HCT116 (cell line): ENCODE measurements around the gene CCDC192. TPM values are rescaled to one million over a fixed set of nuclear protein-coding genes. Genes with fewer than 3 reads are reported as not detected.

ENCODE experiments used
- ATAC-seq: fragments of 200-7000 bp; cut with Tn5 transposase; 2 replicates; pipeline ENCODE4 v1.9.1; 2020; ENCODE audit warnings: mild to moderate bottlenecking, moderate library complexity
- BruUV-seq: library from RNA; stranded (reverse); fragments of 400-500 nt; replicated peaks from 2 replicates; lab custom pipeline; 2021; lab: Mats Ljungman, UMichigan
- CTCF ChIA-PET: fragments of 300-600 bp; sonication (Branson Sonifier 250); formaldehyde crosslinking; loops from one replicate; lab custom pipeline; 2021; ENCODE audit warnings: antibody characterized with exemption; lab: Charles Lee
- POLR2A ChIA-PET: fragments of 300-600, 350-600 bp; sonication (Branson Sonifier 250); formaldehyde crosslinking; loops from one replicate; lab custom pipeline; 2021; ENCODE audit warnings: antibody characterized with exemption; lab: Charles Lee
- RAD21 ChIA-PET, 2 experiments: fragments of 300-600 bp; sonication (Branson Sonifier 250); formaldehyde crosslinking; loops; one replicate each; lab custom pipeline; 2023; ENCODE audit warnings: low total read pairs in 2 of 2; ENCODE audit not compliant: uncharacterized antibody in 2 of 2, unreplicated experiment in 2 of 2, low non-redundant PET in 1 of 2; lab: Charles Lee
- DNase-seq: peaks from one replicate; pipeline ENCODE4 v3.0.0-alpha.2; 2010; ENCODE audit warnings: low read depth, low spot score
- H2AFZ ChIP-seq: fragments of 200-600 bp; shearing (Covaris generic), sonication (generic); 2 replicates; pipeline ENCODE4 v1.6.1; 2017; ENCODE audit warnings: low read depth, mixed run types, mixed read lengths, antibody characterized with exemption, low read length; ENCODE audit not compliant: poor library complexity, severe bottlenecking
- H3K27ac ChIP-seq: 2 replicates; pipeline ENCODE4 v1.5.1; 2012; ENCODE audit warnings: low read depth, low read length
- H3K27me3 ChIP-seq: fragments of 200-600 bp; sonication (generic); 2 replicates; pipeline ENCODE4 v1.6.1; 2016; ENCODE audit warnings: mixed run types, low read length, mixed read lengths; ENCODE audit not compliant: insufficient read depth
- H3K36me3 ChIP-seq, 2 experiments: fragments of 200-500 bp in 1 of 2; fragments of 200-600 bp in 1 of 2; sonication (Bioruptor generic) in 1 of 2; sonication (generic) in 1 of 2; 2 replicates each; pipeline versions ENCODE4 v1.5.1 to v1.6.1; 2014 to 2016; ENCODE audit warnings: low read length in 2 of 2, inconsistent platforms in 1 of 2, mixed read lengths in 1 of 2, mixed run types in 1 of 2; ENCODE audit not compliant: insufficient read depth in 2 of 2, control insufficient read depth in 1 of 2
- H3K4me1 ChIP-seq, 2 experiments: fragments of 200-600 bp in 1 of 2; sonication (generic) in 1 of 2; 2 replicates each; pipeline versions ENCODE4 v1.5.1 to v1.6.1; 2012 to 2017; ENCODE audit warnings: low read length in 2 of 2, inconsistent platforms in 1 of 2, mild to moderate bottlenecking in 1 of 2, mixed read lengths in 1 of 2, mixed run types in 1 of 2, moderate library complexity in 1 of 2; ENCODE audit not compliant: insufficient read depth in 2 of 2, control insufficient read depth in 1 of 2
- H3K4me2 ChIP-seq: fragments of 200-600 bp; sonication (generic); 2 replicates; pipeline ENCODE4 v1.6.1; 2017; ENCODE audit warnings: mixed run types, low read length, mixed read lengths
- H3K4me3 ChIP-seq, 2 experiments: fragments of 200-600 bp in 1 of 2; sonication (generic) in 1 of 2; replicated peaks in 1 of 2; 2 replicates each; pipeline ENCODE4 v1.5.1; 2011 to 2016; ENCODE audit warnings: low read length in 2 of 2, control low read depth in 1 of 2, low read depth in 1 of 2, mild to moderate bottlenecking in 1 of 2, mixed read lengths in 1 of 2, mixed run types in 1 of 2
- H3K79me2 ChIP-seq: fragments of 200-600 bp; sonication (generic); 2 replicates; pipeline ENCODE4 v1.6.1; 2017; ENCODE audit warnings: mild to moderate bottlenecking, mixed run types, low read length, moderate library complexity, mixed read lengths; ENCODE audit not compliant: insufficient read depth
- H3K9ac ChIP-seq: fragments of 200-600 bp; sonication (generic); 2 replicates; pipeline ENCODE4 v1.6.1; 2016; ENCODE audit warnings: low read length, mixed read lengths
- H3K9me2 ChIP-seq: fragments of 200-600 bp; sonication (generic), shearing (Covaris generic); 2 replicates; pipeline ENCODE4 v1.6.1; 2017; ENCODE audit warnings: mixed run types, mild to moderate bottlenecking, moderate library complexity; ENCODE audit not compliant: insufficient read depth
- H3K9me3 ChIP-seq, 2 experiments: fragments of 200-500 bp in 1 of 2; fragments of 200-600 bp in 1 of 2; sonication (Bioruptor generic) in 1 of 2; sonication (generic) in 1 of 2; 2 replicates each; pipeline ENCODE4 v1.6.1; 2014 to 2017; ENCODE audit warnings: low read length in 2 of 2, mixed read lengths in 2 of 2, inconsistent platforms in 1 of 2, low read depth in 1 of 2, mild to moderate bottlenecking in 1 of 2, mixed run types in 1 of 2, moderate library complexity in 1 of 2; ENCODE audit not compliant: control insufficient read depth in 1 of 2, insufficient read depth in 1 of 2
- H4K20me1 ChIP-seq: fragments of 200-600 bp; sonication (generic), shearing (Covaris generic); 2 replicates; pipeline ENCODE4 v1.6.1; 2017; ENCODE audit warnings: mixed run types, mild to moderate bottlenecking, moderate library complexity; ENCODE audit not compliant: insufficient read depth
- ATF3 ChIP-seq: IDR thresholded peaks from 2 replicates; pipeline ENCODE4 v1.6.1; 2012
- CBX3 ChIP-seq: IDR thresholded peaks from 2 replicates; pipeline ENCODE4 v1.6.1; 2012; ENCODE audit warnings: low read depth
- CEBPB ChIP-seq: IDR thresholded peaks from 2 replicates; pipeline ENCODE4 v1.6.1; 2012; ENCODE audit warnings: low read depth
- CTCF ChIP-seq, 3 experiments: fragments of 200-600 bp in 1 of 3; sonication (generic) in 1 of 3; IDR thresholded peaks in 2 of 3; conservative IDR thresholded peaks in 1 of 3; 2 replicates each; pipeline ENCODE4 v1.5.1; 2012 to 2017; ENCODE audit warnings: low read depth in 2 of 3, low read length in 2 of 3, antibody characterized with exemption in 1 of 3, borderline replicate concordance in 1 of 3, control low read depth in 1 of 3, mild to moderate bottlenecking in 1 of 3, mixed read lengths in 1 of 3, mixed run types in 1 of 3, moderate library complexity in 1 of 3; ENCODE audit not compliant: insufficient read depth in 1 of 3
- EGR1 ChIP-seq: IDR thresholded peaks from 2 replicates; pipeline ENCODE4 v1.6.1; 2012; ENCODE audit warnings: low read depth
- ELF1 ChIP-seq: IDR thresholded peaks from 2 replicates; pipeline ENCODE4 v1.6.1; 2012; ENCODE audit warnings: low read depth, borderline replicate concordance
- EZH2 ChIP-seq: fragments of 200-600 bp; sonication (generic); IDR thresholded peaks from 2 replicates; pipeline ENCODE4 v1.6.1; 2017; ENCODE audit warnings: antibody characterized with exemption, mixed run types
- EZH2phosphoT487 ChIP-seq: fragments of 200-600 bp; IDR thresholded peaks from 2 replicates; pipeline ENCODE4 v1.6.1; 2018; ENCODE audit warnings: antibody characterized with exemption, borderline replicate concordance
- FOSL1 ChIP-seq: IDR thresholded peaks from 2 replicates; pipeline ENCODE4 v1.6.1; 2012; ENCODE audit warnings: low read depth
- JUND ChIP-seq: IDR thresholded peaks from 2 replicates; pipeline ENCODE4 v1.6.1; 2012
- MAX ChIP-seq: IDR thresholded peaks from 2 replicates; pipeline ENCODE4 v1.6.1; 2012
- POLR2AphosphoS5 ChIP-seq: IDR thresholded peaks from 2 replicates; pipeline ENCODE4 v1.6.1; 2011; ENCODE audit warnings: mild to moderate bottlenecking, low read depth, low read length, moderate library complexity
- RAD21 ChIP-seq: IDR thresholded peaks from 2 replicates; pipeline ENCODE4 v1.6.1; 2012; ENCODE audit warnings: low read depth, mild to moderate bottlenecking
- SIN3A ChIP-seq: IDR thresholded peaks from 2 replicates; pipeline ENCODE4 v1.6.1; 2012; ENCODE audit warnings: low read depth
- TCF7L2 ChIP-seq: IDR thresholded peaks from 2 replicates; pipeline ENCODE4 v1.7.0; 2011; ENCODE audit warnings: borderline replicate concordance, inconsistent platforms; ENCODE audit not compliant: insufficient read depth, insufficient read length; ENCODE audit errors: extremely low read depth
- YY1 ChIP-seq: IDR thresholded peaks from 2 replicates; pipeline ENCODE4 v1.6.1; 2011; ENCODE audit warnings: low read length, low read depth, moderate library complexity, mild to moderate bottlenecking; ENCODE audit not compliant: insufficient replicate concordance; ENCODE audit errors: extremely low read depth
- ZNF274 ChIP-seq: fragments of 200-500 bp; sonication (Bioruptor generic); IDR thresholded peaks from 2 replicates; pipeline ENCODE4 v1.6.1; 2014; ENCODE audit warnings: mild to moderate bottlenecking, low read depth, low read length, inconsistent platforms
- intact Hi-C: fragments of 100-400 bp; cut with micrococcal nuclease; formaldehyde crosslinking; loops from 2 replicates; pipeline ENCODE4 v1.10.0; 2022
- total RNA-seq: library from RNA; stranded (reverse); gene quantifications from one replicate; pipeline ENCODE4 v1.2.1, GENCODE V29; 2021; ENCODE audit not compliant: unreplicated experiment

CCDC192 gene
- total RNA-seq, 1 experiment from 2014 or later, result not detected

GRCh38 chr5:127943061-127943371, 239.8 kb downstream of the CCDC192 start (continued):
- TF ChIP-seq EZH2phosphoT487 (no peak), ATF3 (no peak), TCF7L2 (no peak), CEBPB (no peak)

GRCh38 chr5:127944125-127944524, 240.9 kb downstream of the CCDC192 start:
- Histone ChIP-seq H3K9me2 (no peaks in the 10 kb centered on the region), H3K79me2 (no peaks in the 10 kb centered on the region), H2AFZ (no peak overlapping the region), H3K36me3 (no peaks in the 10 kb centered on the region), H3K27ac (no peak overlapping the region), H3K4me2 (peak overlapping the region; percentile 35), H3K9me3 (no peaks in the 10 kb centered on the region), H3K27me3 (no peaks in the 10 kb centered on the region), H3K4me3 (no peak overlapping the region), H3K9ac (no peak overlapping the region), H4K20me1 (no peaks in the 10 kb centered on the region), H3K4me1 (peaks cover 11 to 28% of the 10 kb centered on the region in 2 experiments)
- RAD21 ChIA-PET, result no interaction called here
- intact Hi-C loops, result no loop called here
- CTCF ChIA-PET, result no interaction called here
- POLR2A ChIA-PET, result no interaction called here
- DNase-seq (no peak), ATAC-seq (peak; percentile 79)
- TF ChIP-seq CEBPB, result no peak
- no peak for TF ChIP-seq JUND
- peak; percentile 39; the same call in 1 of the 2 replicates for TF ChIP-seq FOSL1
- no peak for TF ChIP-seq YY1
- peak; percentile 34; the same call in 1 of the 2 replicates for TF ChIP-seq CBX3
- TF ChIP-seq POLR2AphosphoS5, result no peak
- no peak for TF ChIP-seq SIN3A
- no TSS peak for BruUV-seq

GRCh38 chr5:127947941-127948340, 244.8 kb downstream of the CCDC192 start:
- Histone ChIP-seq H3K9me3 (no peaks in the 10 kb centered on the region), H3K79me2 (no peaks in the 10 kb centered on the region), H3K4me3 (no peak overlapping the region), H3K4me2 (no peak overlapping the region), H3K27me3 (no peaks in the 10 kb centered on the region), H2AFZ (no peak overlapping the region), H3K4me1 (peaks cover 11 to 14% of the 10 kb centered on the region in 2 experiments), H3K9ac (no peak overlapping the region), H4K20me1 (no peaks in the 10 kb centered on the region), H3K27ac (no peak overlapping the region), H3K36me3 (no peaks in the 10 kb centered on the region), H3K9me2 (no peaks in the 10 kb centered on the region)
- ChIA-PET POLR2A (interaction anchor here (1.1 kb wide), 1 partner anchor 12 kb away, joined by 3 read pairs; no protein-coding TSS in a partner anchor), CTCF (no interaction called here), RAD21 (no interaction called here)
- intact Hi-C loops, result no loop called here
- DNase-seq (no peak), ATAC-seq (no peak)
- BruUV-seq, result no TSS peak
- TF ChIP-seq MAX (no peak), CTCF (IDR thresholded peaks at IDR 0.05 in 2 of 3, conservative IDR thresholded peaks at IDR 0.05 in 1 of 3; ENCODE audit: borderline replicate concordance in 1 of 3, insufficient read depth in 1 of 3, low read depth in 2 of 3, low read length in 2 of 3) (no peak), POLR2AphosphoS5 (no peak), FOSL1 (no peak), TCF7L2 (no peak), RAD21 (no peak), ZNF274 (no peak), ELF1 (no peak), EGR1 (no peak), SIN3A (no peak), EZH2phosphoT487 (no peak), EZH2 (no peak)
